ENCODE results near the gene DIAPH2.

The DIAPH2 gene

DNA sequence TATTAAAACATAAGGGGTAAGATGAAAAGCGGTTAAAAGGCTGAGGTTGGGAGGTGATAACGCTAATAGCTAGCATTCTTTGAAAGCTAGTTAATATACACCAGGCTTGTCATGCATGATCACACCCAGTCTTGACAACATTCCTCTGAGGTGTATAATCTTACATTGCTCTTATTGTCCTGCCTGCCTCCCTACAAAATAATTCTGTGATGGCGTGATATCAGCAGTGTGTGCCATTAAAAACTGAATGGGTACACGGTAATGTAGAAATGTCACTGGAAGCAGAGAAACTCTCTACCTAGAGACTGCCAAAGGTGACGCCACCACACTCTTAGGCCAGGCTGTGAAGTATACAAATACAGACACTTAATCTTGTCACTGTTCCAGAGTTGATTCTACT is 68.1 kb downstream of the DIAPH2 start:
- H3K36me3 Mint-ChIP-seq (ENCODE audit: low read depth) = peaks cover 9% of the 10 kb centered on the region
- no peaks in the 10 kb centered on the region for H3K27me3 Mint-ChIP-seq
- no peaks in the 10 kb centered on the region for H3K4me1 Mint-ChIP-seq (ENCODE audit: low read depth)
- no peaks in the 10 kb centered on the region for H3K9me3 Mint-ChIP-seq
- no peak overlapping the region for H3K4me3 Mint-ChIP-seq
- H3K27ac Mint-ChIP-seq = no peak overlapping the region

GRCh38 chrX:96753230-96753629 is 68.6 kb downstream of the DIAPH2 start:
- Mint-ChIP-seq H3K9me3 (no peaks in the 10 kb centered on the region), H3K27ac (no peak overlapping the region), H3K27me3 (no peaks in the 10 kb centered on the region), H3K4me3 (no peak overlapping the region), H3K36me3 (ENCODE audit: low read depth) (peaks cover 9% of the 10 kb centered on the region), H3K4me1 (ENCODE audit: low read depth) (no peaks in the 10 kb centered on the region)

GRCh38 chrX:96756491-96756890 is 71.8 kb downstream of the DIAPH2 start:
- no peak overlapping the region for H3K27ac Mint-ChIP-seq
- H3K27me3 Mint-ChIP-seq = no peaks in the 10 kb centered on the region
- no peaks in the 10 kb centered on the region for H3K4me1 Mint-ChIP-seq (ENCODE audit: low read depth)
- H3K4me3 Mint-ChIP-seq = no peak overlapping the region
- peaks cover 15% of the 10 kb centered on the region for H3K36me3 Mint-ChIP-seq (ENCODE audit: low read depth)
- no peaks in the 10 kb centered on the region for H3K9me3 Mint-ChIP-seq

- peaks cover 12% of the 10 kb centered on the region for H3K4me1 Mint-ChIP-seq (ENCODE audit: low read depth)
- H3K27me3 Mint-ChIP-seq = no peaks in the 10 kb centered on the region
- no peaks in the 10 kb centered on the region for H3K9me3 Mint-ChIP-seq
- peaks cover 6% of the 10 kb centered on the region for H3K36me3 Mint-ChIP-seq (ENCODE audit: low read depth)
- no peak overlapping the region for H3K4me3 Mint-ChIP-seq
- no peak overlapping the region for H3K27ac Mint-ChIP-seq
Measured at GRCh38 chrX:96761566-96761965, 76.9 kb downstream of the DIAPH2 start.

DNA sequence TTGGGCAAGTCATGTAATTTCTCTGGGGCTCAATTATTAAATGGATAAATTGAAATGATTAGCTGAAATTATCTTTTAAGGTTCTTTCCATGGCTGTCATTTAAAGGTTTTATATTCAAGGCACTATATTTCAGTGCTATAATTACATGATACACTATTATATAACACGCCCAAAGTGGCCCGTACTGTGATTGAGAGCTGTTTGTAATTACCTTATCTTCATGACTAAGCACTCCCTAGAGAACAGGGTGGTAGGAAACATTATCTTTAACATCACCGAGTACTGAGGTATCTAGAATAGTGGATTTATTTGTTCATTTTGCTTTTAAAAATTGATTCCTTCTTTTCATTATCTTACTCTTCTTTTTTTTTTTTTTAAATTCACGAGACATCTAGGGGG is 79.0 kb downstream of the DIAPH2 start:
- Mint-ChIP-seq H3K27ac (no peak overlapping the region), H3K4me3 (no peak overlapping the region), H3K4me1 (ENCODE audit: low read depth) (peaks cover 12% of the 10 kb centered on the region), H3K9me3 (no peaks in the 10 kb centered on the region), H3K27me3 (no peaks in the 10 kb centered on the region), H3K36me3 (ENCODE audit: low read depth) (peaks cover 6% of the 10 kb centered on the region)

GRCh38 chrX:96764864-96765263 is 80.2 kb downstream of the DIAPH2 start:
- peaks cover 12% of the 10 kb centered on the region for H3K4me1 Mint-ChIP-seq (ENCODE audit: low read depth)
- no peaks in the 10 kb centered on the region for H3K27me3 Mint-ChIP-seq
- H3K36me3 Mint-ChIP-seq (ENCODE audit: low read depth) = peaks cover 6% of the 10 kb centered on the region
- no peaks in the 10 kb centered on the region for H3K9me3 Mint-ChIP-seq
- H3K27ac Mint-ChIP-seq = no peak overlapping the region
- H3K4me3 Mint-ChIP-seq = no peak overlapping the region

DNA sequence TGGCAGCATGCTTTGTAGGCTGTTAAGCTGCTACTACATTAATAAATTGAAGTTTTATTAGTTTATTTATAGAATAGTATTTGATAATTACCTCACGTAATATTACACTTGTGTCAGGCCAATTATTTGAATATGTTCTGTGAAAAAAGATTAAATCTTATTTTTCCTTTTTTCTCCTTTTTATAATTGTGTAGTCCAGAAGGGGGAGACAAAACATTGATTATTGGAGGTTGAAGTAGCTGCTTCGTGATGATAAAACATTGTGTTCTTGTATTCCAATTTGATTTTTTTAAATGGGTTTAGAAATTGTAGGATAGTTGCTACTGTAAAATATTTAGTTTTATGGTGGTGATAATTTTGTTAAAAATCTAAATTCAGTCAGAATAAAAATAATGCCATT is 85.7 kb downstream of the DIAPH2 start:
- Mint-ChIP-seq H3K4me3 (no peak overlapping the region), H3K27ac (no peak overlapping the region), H3K4me1 (ENCODE audit: low read depth) (no peaks in the 10 kb centered on the region), H3K27me3 (no peaks in the 10 kb centered on the region), H3K9me3 (no peaks in the 10 kb centered on the region), H3K36me3 (ENCODE audit: low read depth) (no peaks in the 10 kb centered on the region)

DNA sequence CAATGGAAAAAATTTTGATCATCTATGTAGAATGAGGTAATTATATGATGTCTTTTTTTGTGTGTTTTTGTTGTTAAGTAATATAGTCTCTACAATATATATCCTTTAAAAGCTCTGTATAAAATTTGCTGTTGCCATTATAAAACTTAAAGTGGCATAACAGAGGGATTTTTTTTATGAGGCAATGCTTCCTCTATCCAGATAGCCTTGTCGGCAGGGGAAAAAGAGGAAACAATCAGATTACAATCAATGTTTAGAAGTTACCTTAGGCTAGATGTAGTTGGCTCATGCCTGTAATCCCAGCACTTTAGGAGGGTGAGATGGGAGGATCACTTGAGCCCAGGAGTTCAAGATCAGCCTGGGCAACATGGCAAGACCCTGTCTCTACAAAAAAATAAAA is 86.8 kb downstream of the DIAPH2 start:
- Mint-ChIP-seq H3K4me3 (no peak overlapping the region), H3K4me1 (ENCODE audit: low read depth) (no peaks in the 10 kb centered on the region), H3K9me3 (no peaks in the 10 kb centered on the region), H3K36me3 (ENCODE audit: low read depth) (no peaks in the 10 kb centered on the region), H3K27ac (no peak overlapping the region), H3K27me3 (no peaks in the 10 kb centered on the region)

DNA sequence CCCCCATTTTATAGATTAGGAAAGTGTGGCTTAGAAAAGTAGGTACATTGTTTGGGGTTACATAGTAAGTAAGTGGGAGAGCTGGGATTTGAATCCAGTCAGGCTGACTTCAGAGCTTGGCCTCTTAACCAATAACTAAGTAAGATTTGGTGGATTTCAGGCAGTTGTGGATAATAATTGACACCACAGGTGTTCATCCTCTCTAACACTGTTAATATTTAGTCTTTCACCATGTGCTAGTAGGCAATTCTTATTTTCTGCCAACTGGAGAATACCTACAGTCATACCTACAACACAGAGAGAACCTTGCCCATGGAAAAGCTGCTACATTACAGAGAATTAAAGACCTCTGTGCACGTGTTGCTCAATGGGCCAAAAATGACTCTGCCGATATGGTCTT is 89.5 kb downstream of the DIAPH2 start:
- no peaks in the 10 kb centered on the region for H3K9me3 Mint-ChIP-seq
- H3K27ac Mint-ChIP-seq = no peak overlapping the region
- H3K27me3 Mint-ChIP-seq = no peaks in the 10 kb centered on the region
- no peaks in the 10 kb centered on the region for H3K36me3 Mint-ChIP-seq (ENCODE audit: low read depth)
- no peaks in the 10 kb centered on the region for H3K4me1 Mint-ChIP-seq (ENCODE audit: low read depth)
- no peak overlapping the region for H3K4me3 Mint-ChIP-seq

GRCh38 chrX:96776966-96777365 is 92.3 kb downstream of the DIAPH2 start:
- Mint-ChIP-seq H3K4me1 (ENCODE audit: low read depth) (no peaks in the 10 kb centered on the region), H3K4me3 (no peak overlapping the region), H3K27ac (no peak overlapping the region), H3K36me3 (ENCODE audit: low read depth) (no peaks in the 10 kb centered on the region), H3K27me3 (no peaks in the 10 kb centered on the region), H3K9me3 (no peaks in the 10 kb centered on the region)

GRCh38 chrX:96791559-96791958 is 106.9 kb downstream of the DIAPH2 start:
- H3K27ac Mint-ChIP-seq = no peak overlapping the region
- no peaks in the 10 kb centered on the region for H3K4me1 Mint-ChIP-seq (ENCODE audit: low read depth)
- no peak overlapping the region for H3K4me3 Mint-ChIP-seq

DNA sequence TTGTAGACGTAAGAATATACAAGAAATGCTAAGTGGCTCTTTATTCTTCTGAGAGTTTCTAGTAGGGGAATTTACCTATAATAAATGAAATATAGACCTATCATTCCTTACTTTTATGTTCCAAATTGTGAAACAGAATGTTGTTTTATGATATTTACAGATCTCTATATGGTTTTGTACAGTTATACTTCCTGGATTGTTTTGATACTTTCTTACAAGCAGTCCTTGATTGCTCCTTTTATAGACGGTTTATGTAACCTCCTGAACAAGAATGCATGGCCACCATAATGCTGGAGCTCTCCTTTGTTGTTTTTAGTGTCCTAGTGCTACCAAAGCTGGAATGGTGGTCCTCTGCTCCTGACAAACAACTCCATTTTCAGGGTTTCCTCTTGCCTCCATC is 107.4 kb downstream of the DIAPH2 start:
- H3K27me3 Mint-ChIP-seq = no peaks in the 10 kb centered on the region
- no peak overlapping the region for H3K4me3 Mint-ChIP-seq
- no peaks in the 10 kb centered on the region for H3K36me3 Mint-ChIP-seq (ENCODE audit: low read depth)
- H3K9me3 Mint-ChIP-seq = no peaks in the 10 kb centered on the region
- H3K4me1 Mint-ChIP-seq (ENCODE audit: low read depth) = no peaks in the 10 kb centered on the region
- no peak overlapping the region for H3K27ac Mint-ChIP-seq

More at GRCh38 chrX:96791559-96791958, 106.9 kb downstream of the DIAPH2 start:
- no peaks in the 10 kb centered on the region for H3K9me3 Mint-ChIP-seq
- no peaks in the 10 kb centered on the region for H3K36me3 Mint-ChIP-seq (ENCODE audit: low read depth)
- no peaks in the 10 kb centered on the region for H3K27me3 Mint-ChIP-seq

- no peaks in the 10 kb centered on the region for H3K4me1 Mint-ChIP-seq (ENCODE audit: low read depth)
- no peak overlapping the region for H3K27ac Mint-ChIP-seq
Measured at GRCh38 chrX:96798982-96799381, 114.3 kb downstream of the DIAPH2 start.

DNA sequence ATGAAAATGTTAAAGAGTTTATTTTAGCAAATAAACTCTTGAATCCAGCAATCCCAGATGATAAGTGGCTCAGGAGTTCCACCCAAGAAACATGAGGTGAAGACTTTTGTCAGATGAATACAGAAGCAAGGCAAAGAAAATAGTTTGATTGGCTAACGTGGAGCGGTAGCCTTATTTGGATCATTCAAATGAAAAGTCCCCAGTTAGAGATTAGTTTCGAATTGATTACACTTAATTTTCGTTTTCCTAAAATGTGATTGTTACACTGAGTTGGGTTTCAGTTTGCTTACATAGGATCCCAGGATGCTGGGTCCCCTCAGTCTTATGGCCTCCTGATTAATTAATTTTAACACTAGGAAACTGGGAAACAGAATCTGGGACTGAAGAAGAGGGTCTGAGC is 122.7 kb downstream of the DIAPH2 start:
- Mint-ChIP-seq H3K27ac (no peak overlapping the region), H3K4me1 (ENCODE audit: low read depth) (no peaks in the 10 kb centered on the region), H3K9me3 (no peaks in the 10 kb centered on the region), H3K36me3 (ENCODE audit: low read depth) (no peaks in the 10 kb centered on the region), H3K4me3 (no peak overlapping the region), H3K27me3 (no peaks in the 10 kb centered on the region)

More at GRCh38 chrX:96798982-96799381, 114.3 kb downstream of the DIAPH2 start:
- no peak overlapping the region for H3K4me3 Mint-ChIP-seq
- H3K9me3 Mint-ChIP-seq = no peaks in the 10 kb centered on the region
- H3K36me3 Mint-ChIP-seq (ENCODE audit: low read depth) = no peaks in the 10 kb centered on the region
- no peaks in the 10 kb centered on the region for H3K27me3 Mint-ChIP-seq

DNA sequence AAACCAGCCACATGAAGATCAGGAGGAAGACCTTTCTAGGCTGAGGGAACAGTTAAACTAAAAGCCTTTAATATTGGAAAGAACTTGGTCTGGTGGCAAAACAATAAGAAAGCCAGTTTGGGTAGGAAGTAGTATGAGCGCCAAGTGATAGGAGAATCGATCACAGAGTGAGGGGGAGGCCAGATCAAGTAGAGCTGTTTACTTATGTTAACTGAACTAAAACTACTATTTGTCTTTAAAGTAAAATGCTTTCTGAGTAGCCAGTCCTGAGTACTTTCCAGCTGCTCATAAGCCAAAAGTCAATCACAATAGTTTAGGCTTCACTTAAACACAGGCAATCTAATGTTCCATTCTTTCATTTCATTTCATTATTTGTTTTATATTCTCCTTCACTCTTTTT is 136.3 kb downstream of the DIAPH2 start:
- peaks cover 8% of the 10 kb centered on the region for H3K36me3 Mint-ChIP-seq (ENCODE audit: low read depth)
- no peaks in the 10 kb centered on the region for H3K9me3 Mint-ChIP-seq
- no peaks in the 10 kb centered on the region for H3K4me1 Mint-ChIP-seq (ENCODE audit: low read depth)
- H3K27ac Mint-ChIP-seq = no peak overlapping the region
- no peaks in the 10 kb centered on the region for H3K27me3 Mint-ChIP-seq
- no peak overlapping the region for H3K4me3 Mint-ChIP-seq

- no peaks in the 10 kb centered on the region for H3K4me1 Mint-ChIP-seq (ENCODE audit: low read depth)
- H3K27me3 Mint-ChIP-seq = no peaks in the 10 kb centered on the region
- no peaks in the 10 kb centered on the region for H3K36me3 Mint-ChIP-seq (ENCODE audit: low read depth)
- no peak overlapping the region for H3K27ac Mint-ChIP-seq
- H3K4me3 Mint-ChIP-seq = no peak overlapping the region
- no peaks in the 10 kb centered on the region for H3K9me3 Mint-ChIP-seq
Measured at GRCh38 chrX:96824166-96824565, 139.5 kb downstream of the DIAPH2 start.

DNA sequence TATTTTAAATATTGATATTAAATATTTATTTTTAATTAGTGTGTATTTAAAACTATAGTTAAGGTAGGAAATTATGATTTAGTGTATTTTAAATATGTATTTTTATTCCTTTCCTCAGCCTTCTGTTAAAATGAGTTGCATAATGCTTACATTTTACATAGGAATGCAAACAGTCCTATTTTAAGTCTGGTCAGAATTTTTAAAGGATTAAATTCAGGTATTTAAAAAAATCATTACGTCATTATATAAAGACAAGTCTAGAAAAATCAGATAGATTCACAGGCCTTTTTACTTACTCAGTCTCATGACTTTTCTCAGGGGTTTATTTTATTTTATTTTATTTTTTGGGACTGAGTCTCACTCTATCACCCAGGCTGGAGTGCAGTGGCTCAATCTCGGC is 148.7 kb downstream of the DIAPH2 start:
- H3K27ac Mint-ChIP-seq = no peak overlapping the region

More for the DNA sequence above, 148.7 kb downstream of the DIAPH2 start:
- H3K27me3 Mint-ChIP-seq = no peaks in the 10 kb centered on the region
- H3K9me3 Mint-ChIP-seq = no peaks in the 10 kb centered on the region
- H3K36me3 Mint-ChIP-seq (ENCODE audit: low read depth) = no peaks in the 10 kb centered on the region
- no peaks in the 10 kb centered on the region for H3K4me1 Mint-ChIP-seq (ENCODE audit: low read depth)
- no peak overlapping the region for H3K4me3 Mint-ChIP-seq
